ENCODE data around the gene SUPT4H1.

The SUPT4H1 gene

DNA sequence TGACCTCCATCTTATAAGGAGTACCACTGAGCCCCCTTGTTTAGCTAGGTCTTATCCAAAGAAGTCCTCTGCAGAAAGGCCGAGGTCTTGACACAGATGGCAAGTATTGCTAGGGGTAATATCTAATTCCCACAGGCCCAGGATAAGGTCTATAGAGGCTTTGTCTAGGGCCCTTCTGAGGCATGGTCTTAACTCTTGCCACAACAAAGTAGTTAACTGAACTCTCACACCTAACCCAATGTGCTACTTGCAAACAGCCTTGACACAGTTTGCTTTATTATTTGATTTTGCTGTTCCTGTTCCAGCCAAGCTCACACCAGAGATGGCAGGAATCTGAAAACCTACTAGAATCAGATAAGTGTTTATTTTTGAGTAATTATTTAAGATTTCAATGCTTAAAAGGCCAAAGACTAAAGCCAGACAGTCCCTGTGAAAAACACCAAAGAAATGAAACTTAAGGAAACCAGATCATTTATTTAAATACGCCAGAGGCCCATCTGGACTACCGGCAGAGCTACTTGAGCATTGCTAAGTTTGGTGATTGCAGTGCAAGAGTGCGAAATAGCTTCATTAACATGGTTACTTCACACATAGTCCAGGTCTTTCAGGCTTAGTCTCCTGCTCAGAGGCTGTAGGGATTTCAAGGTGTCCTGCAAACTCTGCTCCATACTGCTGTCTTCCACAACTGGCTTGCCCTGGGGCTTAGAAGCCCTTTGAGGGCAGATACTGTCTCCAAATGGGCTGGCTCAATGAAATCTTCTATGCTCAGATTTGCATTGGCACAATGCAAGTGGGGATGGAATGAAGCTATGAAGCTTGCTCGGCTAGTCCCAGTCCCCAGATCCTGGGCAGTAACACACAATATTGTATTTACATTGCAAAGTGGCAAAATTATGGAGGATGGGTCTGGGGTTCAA is 28.5 kb upstream of the SUPT4H1 start:
- no peak for DNase-seq

GRCh38 chr17:58379511-58379824 is 27.5 kb upstream of the SUPT4H1 start:
- DNase-seq: no peak

DNA sequence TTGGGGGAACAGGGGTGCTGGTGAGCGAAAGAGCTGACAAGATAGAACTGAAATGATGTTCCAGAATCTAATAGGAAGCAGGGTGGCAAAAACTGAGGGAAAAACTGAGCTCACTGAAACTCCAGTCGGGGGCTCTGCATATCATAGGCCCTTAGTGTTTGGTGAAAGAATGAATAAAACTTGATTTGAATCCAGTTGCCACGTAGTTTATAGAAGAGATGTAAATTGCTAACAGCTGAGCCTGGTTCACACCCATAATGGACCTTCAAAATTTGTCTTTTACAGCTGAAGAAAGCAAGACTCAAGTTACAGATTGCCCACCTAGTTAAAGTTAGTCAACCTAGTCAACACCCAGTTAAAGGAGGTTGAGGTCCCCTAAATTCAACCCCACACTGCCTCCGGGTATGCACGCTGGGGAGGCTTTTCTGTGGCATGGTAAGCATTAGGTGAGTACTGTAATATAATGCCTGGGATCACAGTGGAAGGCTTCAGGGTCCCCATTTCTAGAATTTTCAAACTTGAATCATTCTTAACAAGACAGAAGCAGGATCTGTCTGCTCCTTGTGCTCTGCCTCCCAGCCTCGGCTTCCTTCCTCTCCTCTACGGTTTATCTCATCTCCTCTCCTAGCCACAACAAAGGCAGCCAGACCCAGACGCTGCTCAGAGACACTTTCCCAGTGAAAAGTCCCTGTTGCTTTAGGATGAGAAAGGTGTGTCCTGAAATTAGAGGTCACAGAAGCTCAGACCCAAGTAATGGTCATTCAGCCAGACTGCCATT is 26.9 kb upstream of the SUPT4H1 start:
- no peak for DNase-seq

DNA sequence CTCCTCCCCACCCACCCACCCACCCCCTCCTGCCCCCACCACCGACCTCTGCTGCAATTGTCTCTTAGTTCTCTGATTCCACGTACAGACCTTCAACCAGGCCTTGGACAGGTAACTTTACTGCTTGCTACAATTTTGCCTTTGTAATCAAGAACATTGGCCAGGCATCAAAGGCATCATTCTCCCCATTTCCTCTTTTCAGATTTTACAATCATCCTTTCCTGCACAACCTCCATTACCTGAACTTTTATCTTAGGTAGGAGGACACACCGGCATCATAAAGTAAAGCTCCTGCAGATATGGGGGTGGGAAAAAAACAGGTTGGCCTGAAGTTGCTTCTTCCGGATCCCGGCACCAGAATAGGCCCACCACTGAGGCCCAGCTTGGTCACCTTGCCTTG is 25.7 kb upstream of the SUPT4H1 start:
- DNase-seq: no peak

GRCh38 chr17:58377093-58377601 is 25.1 kb upstream of the SUPT4H1 start:
- no peak for DNase-seq

GRCh38 chr17:58376472-58377000 is 24.5 kb upstream of the SUPT4H1 start:
- no peak for DNase-seq

DNA sequence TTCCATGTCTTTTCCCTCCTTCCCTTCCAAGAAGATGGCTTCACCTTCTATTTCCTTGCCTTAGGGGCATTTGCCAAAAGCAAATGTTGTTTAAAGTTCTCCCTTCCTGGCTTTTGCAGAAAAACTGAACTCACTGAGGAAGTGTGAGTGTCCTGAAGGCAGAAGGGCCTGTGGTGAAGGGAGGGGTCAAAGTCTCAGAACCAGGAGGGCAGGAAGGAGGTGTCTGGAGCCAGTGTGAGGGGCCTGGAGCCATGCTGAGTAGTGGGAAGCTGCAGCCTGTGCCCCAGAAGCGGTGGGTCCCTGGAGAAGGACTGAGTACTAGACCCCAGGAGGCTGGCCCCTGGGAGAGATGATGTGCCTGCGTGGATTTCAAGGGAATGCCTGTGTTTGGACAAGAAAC is 23.8 kb upstream of the SUPT4H1 start:
- DNase-seq: no peak

DNA sequence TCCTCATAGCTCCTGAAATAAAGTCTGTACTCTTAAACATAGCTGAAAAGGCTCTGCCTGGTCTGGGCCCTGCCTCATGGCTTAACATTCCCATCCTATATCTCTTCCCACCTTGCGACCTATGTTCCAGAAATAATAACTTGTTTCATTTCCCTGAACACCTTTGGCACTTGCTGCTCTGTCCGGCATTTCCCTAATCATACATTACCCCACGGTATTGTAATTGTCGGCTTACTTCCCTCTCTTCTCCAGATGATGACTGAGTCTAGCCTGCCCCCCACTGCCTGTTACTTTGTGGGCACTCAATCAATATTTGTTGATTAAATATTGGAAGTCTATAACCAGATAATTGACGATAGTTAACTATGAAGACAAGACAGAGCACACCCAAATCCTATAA is 23.3 kb upstream of the SUPT4H1 start:
- no peak for DNase-seq

GRCh38 chr17:58373923-58374322 is 21.9 kb upstream of the SUPT4H1 start:
- no peak for DNase-seq

GRCh38 chr17:58373003-58373402 is 21.0 kb upstream of the SUPT4H1 start:
- no peak for DNase-seq

- no peak for DNase-seq
These were observed 19.4 kb upstream of the SUPT4H1 start for GRCh38 chr17:58371300-58371950.

DNA sequence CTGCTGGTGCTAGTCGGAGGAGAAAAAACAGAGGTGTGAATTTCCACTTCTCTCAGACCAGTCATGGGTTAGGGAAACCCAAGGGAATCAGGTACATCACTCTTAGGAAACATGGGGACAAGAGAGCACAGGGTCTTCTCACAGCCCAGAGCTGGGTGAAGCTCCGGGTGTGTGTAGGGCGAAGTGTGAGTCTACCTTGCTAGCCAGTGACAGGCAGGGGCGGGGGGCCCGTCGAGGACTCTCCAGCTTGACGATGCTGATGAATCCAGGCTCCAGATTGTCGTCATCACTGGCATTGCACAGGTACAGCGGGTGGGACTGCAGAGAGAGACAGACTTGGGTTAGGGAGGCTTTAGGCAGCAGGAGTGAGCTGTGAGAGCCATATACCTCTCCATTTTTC is 18.7 kb upstream of the SUPT4H1 start:
- no peak for DNase-seq

DNA sequence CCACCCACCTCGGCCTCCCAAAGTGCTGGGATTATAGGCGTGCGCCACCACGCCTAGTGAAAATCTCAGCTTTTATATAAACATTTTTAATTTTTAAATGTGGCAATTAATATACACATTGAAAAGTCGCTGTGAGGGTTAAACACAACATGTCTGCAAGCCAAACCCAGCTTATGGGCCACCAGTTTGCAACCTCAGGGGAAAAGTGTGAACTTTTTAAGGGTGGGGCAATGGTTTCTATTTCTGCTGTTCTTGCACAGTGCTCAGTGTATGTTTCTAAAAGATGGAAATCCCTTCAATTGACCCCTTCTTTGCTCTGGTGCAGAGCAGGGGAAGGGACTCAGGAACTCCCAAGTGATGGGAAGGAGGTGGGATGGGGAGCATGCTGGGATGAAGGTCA is 18.3 kb upstream of the SUPT4H1 start:
- DNase-seq: no peak

DNA sequence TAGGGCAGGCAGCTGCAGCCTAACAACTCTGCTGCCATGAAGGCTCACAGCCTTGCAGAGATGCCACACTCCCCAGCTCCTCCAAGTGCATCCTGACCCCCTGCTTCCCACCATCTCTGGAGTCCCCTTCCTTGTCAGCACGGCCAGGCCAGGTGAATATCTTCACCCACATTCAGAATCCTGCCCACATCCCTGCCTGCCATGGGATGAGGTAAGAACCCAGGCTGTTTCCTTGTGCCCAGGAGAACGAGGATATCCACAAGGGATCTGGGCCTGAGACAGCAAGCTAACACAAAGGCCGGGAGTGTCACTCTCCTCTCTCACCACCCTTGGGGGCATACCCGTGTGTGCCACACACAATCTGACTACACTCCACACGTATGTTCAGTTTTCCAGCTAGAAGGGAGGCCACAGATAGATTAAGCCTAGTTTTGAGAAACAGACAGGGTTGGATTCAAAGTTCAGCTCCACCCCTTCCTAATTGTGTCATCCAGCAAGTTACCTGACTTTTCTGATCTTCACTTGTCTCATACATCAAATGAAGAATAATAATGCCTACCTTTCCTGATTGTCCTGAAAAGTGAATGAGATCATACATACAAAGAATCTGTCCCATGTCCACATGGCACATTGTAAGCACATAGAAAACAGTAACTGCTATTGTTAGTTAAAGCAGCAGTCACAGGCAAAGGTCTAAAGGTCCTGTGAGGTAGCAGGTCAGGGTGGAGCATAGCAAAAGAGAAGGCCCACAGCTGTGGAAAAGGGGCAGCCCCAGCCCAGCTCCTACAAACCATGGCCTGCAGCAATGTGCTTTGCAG is 17.4 kb upstream of the SUPT4H1 start:
- DNase-seq: no peak

DNA sequence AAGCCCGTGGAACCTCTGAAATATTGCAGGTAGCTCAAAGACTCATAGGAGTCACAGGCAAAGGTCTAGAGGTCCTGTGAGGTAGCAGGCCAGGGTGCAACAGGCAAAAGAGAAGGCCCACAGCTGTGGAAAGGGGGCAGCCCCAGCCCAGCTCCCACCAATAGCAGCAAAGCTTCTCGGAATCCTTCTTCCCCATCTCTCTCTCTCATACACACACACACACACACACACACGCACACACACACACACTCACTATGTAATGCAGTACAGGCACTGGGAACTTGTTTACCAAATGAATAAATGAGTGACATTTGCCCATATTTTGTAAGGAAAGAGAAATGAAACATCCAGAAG is 16.8 kb upstream of the SUPT4H1 start:
- DNase-seq: no peak

DNA sequence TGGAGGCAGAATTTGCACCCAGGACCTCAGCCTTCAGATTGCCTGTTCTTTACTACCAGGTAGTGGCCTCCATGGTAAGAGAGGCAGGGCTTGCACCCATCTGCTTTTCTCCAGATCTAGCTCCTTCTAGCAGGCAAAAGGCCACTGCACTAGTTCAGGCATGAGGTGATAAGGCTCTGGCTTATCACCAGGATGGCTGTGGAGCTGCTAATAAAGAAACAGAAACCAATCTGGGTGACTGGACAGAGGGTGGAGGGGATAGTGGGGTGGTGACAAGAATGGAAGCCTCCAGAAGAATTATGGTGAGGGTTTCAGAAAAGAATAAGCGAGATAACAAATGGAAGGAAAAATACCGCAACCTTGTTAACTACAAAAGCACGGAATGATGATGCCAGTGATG is 15.5 kb upstream of the SUPT4H1 start:
- no peak for DNase-seq

GRCh38 chr17:58365980-58366595 is 14.1 kb upstream of the SUPT4H1 start:
- DNase-seq: no peak

DNA sequence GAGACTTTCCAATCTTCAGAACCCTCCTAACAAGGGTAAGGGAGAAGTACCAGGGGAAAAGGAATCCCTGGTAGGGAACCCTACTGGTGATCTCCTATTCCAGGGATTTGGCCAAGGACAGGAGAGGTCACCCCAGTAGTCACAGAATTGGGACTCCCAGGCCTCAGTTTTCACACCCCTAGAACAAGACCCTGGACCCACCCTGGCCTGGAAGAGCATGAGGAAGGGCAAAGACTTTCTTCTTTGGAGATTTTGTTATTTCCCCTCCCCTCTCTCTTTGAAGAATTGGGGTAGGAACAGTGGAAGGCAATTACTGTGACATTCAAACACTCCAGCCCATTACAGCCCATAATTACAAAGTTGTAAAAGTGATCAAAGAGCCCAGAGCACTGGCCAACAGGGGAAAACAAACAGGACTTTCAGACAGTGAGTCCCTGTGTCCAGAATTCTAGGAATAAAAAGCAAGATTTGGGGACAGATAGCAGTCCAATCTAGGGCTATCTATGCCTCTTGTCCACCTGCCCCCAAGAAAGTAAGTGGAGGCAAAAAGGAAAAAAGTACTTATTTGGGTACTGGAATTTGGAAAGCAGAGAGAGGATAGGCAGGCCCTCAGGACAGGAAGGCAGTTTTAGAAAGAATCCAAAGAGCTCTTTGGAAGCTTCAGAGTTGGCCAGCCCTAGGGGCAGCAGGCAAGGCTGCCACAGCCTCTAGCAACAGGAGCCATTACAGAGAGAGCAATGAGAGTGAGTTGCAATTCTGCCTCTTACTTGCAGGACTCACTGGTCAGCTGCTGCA is 13.4 kb upstream of the SUPT4H1 start:
- no peak for DNase-seq

GRCh38 chr17:58364270-58364942 is 12.4 kb upstream of the SUPT4H1 start:
- DNase-seq: no peak

DNA sequence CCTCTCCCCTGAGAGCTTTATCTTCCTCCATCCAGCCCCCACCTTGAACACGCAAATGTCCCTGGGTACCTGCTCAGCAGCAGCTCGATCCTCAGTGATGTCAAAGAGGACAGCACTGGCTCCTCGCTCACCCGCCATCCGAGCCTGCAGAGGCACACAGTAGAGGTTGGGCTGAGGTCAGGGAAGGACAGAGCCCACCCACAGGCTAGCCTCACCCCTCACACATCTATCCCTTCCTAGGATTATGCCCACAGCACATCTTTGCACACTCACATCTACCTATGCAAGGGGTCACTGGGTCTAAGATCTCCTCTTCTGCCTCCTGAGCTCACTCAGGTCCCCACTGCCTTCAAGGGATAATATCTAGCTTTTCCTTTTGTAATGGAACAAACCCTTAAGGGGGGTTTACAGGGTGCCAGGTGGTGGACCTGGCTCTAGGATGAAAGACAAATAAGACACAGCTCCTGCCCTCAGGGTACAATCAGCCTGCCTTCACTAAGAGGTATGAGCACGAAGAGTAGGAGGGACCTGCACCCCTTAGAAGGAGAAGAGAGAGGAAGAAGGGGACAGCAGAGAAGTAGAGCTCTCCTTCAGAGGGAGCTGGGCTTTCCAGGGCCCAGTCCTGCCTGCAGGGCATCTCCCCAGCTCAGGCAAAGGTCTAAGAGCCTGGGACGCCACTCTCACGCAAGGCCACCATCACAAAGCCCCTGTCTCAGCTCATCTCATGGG is 11.6 kb upstream of the SUPT4H1 start:
- no peak for DNase-seq
